HG03558 (cell line): ENCODE measurements around the gene WDR27.

Experiments
- ATAC-seq: cut with Tn5 transposase; IDR thresholded peaks from one replicate; pipeline ENCODE4 v1.9.1; 2021; ENCODE audit warnings: moderate number of reproducible peaks; ENCODE audit not compliant: unreplicated experiment; ENCODE audit errors: extremely low read depth

Gene WDR27

DNA sequence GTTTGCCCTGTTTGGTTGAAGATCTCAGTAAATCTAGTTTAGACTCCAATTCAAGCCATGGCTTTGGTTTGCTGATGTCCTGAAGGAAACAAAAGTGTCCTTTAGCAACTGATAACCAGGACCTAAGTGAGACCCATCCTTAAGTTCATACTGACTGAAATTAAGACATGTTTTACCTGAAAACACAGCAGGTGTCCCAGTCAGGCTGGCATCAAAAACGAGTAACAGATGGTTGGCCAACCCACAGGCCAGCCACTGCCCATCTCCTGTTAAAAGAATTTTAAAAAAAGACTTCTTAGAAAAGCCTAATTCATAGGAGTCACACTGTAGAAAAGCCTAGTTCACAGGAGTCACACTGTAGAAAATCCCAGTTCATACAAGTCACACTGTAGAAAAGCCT lies 58.3 kb downstream of the WDR27 start:
- no peak for ATAC-seq

DNA sequence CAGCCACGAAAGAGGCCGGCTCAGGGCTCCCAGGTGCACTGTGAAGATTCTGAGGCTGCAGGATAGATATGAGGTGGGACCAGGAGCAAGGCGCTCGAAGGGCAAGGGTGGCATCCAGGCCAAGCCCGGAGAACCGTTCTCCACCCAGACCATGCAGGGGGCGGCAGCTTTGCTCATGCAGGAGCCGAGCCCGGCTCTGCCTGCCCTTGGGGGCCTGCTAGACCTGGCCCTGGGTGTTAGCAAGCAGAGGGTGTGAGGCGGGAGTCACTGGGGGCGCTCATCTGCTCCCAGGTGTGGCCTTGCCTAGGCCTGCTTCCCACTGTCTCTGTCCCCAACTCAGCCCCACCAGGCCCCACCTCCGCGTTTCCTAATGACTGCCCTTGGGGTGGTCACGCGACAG lies 59.4 kb downstream of the WDR27 start:
- ATAC-seq = no peak

DNA sequence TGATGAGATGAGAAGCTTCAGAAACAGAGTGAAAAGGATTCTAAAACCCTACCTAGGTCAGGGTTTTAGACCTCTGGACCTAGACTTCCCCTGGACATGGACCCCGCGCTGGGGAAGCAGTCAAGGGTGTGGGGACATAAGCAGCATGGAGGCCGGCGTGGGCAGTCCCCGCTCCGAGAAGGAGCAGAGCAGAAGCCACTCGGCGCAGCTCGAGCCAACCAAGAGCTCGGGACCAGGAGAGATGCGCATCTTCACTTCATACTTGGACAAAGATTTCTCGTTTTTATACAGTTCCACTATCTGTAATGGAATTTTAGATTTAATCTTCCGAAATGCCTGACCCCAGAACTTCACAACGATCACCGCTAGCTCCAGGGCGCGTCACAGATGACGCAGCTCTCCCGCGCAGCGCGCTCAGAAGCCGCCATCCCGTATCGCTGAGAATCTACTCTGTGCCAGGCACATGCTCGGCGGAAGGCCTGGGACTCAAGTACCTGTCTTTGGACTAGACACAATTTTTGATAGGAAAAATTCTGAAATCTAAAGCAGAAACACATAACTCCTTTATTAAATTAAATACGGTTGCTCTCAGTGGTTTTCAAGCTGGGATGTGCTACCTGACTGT lies 60.3 kb downstream of the WDR27 start:
- no peak for ATAC-seq

DNA sequence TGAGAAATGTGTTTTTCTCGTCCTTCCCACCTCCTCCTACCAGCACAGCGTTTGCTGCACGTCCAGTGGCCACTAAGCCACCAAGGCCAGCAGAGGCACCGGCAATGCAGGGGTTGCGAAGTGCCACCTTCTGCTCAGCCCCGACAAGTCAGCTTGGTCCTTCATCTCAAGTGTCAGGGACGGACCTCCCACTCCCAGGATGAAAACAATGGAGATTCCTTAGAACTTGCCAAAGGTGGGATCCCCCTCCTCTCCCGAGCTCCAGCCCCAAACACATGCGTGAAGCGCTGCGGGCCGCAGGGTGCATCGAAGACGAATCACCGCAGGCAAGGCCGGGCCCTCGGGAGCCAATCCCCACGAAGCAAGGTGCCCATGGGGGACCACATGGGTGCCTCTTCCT lies 60.8 kb downstream of the WDR27 start:
- ATAC-seq = no peak

DNA sequence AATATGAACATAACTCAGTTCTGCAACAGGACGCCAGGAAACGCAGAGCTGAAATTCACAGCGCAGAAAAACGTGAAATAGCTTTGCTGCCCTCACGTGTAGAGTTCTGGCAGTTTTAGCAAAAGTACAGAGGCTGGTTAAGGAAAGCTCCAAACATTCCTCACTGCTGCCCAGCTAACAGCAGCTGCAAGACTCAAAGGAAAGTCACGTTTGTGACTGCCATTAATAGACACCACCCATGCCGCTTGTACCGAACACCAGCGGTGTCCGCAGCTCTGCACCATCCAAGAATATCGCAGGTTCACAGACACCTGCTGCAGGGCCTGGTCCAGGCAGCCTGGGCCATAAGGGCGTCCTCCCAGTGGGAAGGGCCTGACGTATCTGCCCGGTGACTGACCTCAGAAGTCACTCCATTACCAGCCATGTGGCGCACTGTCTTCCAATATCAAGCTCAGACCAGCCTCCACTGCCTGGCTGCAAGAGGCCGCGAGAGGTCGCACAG lies 61.4 kb downstream of the WDR27 start:
- ATAC-seq = no peak

DNA sequence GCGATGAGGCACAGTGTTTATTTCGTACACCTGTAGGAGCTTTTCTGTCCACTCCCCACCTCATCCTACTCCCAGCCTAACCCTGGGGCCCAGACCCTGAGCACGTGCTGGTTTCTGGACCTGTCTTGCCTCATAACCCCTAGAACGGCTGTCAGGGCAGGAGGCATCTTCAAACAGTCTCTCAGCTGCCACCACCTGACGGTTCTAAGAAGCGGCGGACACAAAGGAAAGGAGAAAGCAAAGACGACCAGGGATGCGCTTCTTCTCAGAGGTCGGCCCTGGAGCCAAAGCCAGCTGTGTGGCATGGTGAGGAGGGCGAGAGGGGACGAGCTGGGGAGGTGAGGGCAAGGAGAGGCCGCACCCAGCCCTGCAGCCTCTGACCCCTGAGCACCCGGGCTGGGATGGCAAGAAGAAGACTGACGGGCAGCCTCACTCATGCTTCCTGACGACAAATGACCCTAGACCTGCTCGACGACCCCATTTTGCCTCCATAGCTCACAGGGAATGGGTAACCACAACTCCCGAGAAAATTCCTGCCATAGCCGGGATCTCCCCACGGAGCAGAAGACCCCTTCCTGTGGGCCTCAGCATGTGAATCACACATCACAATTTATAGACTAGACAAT lies 62.1 kb downstream of the WDR27 start:
- no peak for ATAC-seq

DNA sequence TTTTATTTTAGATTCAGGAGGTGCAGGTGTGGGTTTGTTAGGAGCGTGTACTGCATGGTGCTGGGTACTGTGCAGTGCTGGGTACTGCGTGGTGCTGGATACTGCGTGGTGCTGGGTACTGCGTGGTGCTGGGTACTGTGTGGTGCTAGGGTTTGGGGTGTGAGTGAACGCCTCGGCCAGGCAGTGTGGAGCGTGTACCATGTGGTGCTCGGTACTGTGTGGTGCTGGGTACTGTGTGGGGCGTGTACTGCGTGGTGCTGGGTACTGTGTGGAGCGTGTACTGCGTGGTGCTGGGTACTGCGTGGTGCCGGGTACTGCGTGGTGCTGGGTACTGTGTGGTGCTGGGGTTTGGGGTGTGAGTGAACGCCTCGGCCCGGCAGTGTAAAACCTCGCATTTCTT lies 62.9 kb downstream of the WDR27 start:
- no peak for ATAC-seq

DNA sequence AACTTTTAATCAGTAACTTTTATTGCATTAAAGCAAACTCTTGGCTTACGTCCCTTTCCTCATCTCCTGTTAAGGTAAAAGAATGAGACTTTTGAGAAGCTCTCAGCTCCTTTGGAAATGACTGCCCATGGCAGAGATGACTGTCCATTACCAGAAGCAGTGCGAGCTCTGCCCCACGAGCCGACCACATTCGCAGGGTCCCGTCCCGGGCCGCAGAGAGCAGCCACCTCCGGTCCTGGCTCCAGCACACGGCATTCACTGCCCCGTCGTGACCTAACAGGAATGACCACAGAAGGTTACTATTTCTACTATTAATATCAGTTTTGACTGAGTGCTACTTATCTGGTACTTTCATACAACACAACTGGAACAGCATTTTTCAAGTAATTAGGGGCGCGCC lies 63.4 kb downstream of the WDR27 start:
- no peak for ATAC-seq

DNA sequence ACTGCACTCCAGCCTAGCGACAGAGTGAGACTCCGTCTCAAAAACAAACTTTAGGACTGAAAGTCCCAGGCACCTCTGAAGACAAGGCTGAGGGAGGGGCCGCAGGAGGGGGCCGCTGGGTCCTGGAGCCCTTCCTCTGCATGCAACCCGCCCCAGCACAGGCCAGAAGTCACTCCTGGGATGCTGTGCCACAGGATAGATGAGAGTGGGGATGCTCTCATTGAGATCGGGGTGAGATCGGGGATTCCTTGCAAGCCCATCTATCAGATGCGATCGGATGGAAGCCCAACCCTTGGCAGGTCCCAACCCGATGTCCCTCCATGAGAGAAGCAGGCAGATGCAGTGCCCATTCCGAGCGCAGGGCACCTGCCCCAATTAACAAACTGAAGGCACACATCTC lies 66.5 kb downstream of the WDR27 start:
- no peak for ATAC-seq

DNA sequence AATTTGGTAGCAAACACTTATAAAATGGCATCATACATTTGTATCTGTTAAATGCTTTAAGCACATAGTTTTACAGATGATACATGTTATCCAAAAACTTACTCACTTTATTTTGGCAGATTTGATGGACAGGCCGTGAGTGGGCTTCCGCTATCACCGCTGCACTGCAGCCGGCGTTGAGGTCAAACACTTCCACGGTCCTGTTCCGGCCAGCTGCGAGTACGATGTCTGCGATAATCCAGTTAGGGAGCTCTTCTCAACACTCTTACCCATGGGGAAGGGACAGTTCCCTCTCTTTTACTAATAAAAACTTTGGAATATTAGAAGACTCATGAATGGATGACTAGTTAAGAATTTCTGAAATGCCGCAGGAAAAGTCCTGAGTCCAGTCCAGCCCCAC lies 69.0 kb downstream of the WDR27 start:
- ATAC-seq = no peak

DNA sequence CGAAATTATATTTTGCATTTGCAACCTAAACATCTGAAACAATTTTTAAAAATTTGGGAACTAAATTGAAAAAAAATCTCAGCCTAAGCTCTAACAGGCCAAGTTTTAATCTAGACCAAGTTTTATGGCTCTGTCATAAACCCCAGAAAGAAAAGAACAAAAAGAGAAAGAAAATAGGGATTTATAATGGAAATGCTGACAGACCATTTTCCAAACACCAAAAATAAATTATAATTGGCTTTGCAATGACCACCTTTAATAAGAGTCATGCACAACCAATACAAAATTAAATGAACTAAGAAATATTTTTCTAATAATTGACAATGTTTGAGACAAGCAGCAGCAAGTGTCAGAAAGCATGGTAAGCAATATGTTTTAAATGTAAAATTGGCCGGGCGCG lies 72.6 kb downstream of the WDR27 start:
- ATAC-seq = no peak

DNA sequence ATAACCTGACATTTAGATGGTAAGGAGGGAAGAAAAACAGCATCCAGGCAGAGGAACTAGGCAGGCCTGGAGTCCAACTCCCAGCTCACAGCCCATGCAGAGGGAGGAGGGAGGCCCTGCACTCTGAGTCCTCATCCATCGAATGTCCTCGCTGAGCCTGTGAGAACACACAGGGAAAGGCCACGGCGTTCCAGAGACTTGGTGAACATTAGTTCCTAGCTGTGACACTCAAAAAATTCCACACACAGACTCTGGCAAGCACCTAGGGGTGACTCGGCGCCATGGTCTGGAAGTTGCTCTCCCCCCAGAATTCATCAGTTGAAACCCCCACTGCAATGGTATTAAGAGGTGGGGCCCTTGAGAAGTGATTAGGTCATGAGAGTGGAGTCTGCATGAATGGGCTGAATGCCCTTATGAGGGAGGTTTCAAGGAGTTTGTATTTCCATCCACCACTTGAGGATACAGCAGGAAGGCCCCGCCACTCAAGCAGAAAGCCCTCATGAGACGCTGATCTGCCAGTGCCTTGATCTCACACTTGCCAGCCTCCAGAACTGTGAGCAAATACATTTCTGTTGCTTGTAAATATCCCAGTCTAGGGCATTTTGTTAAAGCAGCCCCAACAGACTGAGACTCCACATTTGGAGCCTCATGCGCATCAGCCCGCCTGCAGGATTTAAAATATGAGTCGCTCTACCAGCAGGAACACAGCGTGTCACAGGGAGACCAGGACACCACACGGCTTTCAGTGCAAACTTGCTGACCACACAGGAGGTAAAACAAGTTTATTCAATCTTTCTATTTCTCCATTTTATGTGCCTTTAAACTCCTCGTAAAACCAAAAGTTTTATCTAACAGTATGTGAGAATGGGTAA lies 73.9 kb downstream of the WDR27 start:
- ATAC-seq = no peak

DNA sequence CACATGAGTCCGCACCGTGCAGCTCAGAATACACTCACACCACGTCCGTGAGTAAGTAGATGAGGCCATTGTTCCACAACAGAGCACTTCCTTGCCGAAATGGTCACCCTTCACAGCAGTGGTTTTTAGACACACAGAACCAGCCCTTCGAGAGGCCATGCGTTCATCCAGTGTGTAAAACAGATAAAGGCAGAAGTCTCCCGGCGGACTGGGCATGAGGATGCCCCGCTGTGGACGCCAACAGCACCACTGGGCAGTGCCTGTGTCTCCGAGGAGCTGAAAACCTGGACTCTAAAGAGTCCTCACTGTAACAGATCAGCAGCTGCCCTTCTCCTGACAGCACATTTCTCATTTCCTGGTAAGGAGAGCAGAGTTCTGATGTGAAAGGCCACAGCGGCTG lies 75.2 kb downstream of the WDR27 start:
- ATAC-seq = no peak

DNA sequence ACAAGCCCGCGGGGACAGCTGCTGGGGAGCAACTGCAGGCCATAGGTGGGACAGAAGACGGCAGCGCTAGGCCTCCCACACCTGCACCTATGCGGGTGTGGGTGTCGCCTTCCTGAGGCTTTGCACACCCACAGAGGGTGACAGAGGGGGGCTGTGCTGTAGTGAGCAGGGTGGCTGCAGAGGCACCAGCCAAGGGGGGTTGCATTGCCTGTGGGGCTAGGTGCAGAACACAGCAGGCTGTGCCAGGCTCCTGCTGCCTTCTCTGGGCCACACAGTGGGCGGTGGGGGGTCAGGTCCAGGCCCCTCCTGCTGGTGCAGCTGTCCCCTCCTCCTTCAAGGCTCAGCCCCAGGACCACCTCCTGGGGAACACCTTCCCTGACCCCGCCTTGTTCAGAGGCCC lies 75.7 kb downstream of the WDR27 start:
- ATAC-seq = no peak

DNA sequence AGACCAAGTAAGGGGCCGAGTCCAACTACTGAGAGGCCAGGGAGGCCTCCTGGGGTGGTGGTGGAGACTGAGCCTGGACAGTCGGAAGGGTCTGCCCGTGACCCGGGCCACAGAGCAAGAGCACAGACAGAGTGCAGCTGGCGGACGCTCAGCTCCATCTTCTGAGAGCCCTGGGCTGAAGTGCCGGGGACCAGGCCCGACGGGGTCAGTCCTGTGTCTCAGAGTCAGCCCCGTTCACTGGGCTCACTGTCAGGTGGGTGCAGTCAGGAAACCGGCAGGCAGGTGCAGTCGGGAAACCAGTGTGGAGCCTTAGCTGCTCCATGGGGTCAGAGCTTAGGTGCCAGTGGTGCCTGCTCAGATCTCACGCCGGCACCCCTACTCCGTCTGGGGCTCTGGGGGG lies 76.5 kb downstream of the WDR27 start:
- no peak for ATAC-seq

DNA sequence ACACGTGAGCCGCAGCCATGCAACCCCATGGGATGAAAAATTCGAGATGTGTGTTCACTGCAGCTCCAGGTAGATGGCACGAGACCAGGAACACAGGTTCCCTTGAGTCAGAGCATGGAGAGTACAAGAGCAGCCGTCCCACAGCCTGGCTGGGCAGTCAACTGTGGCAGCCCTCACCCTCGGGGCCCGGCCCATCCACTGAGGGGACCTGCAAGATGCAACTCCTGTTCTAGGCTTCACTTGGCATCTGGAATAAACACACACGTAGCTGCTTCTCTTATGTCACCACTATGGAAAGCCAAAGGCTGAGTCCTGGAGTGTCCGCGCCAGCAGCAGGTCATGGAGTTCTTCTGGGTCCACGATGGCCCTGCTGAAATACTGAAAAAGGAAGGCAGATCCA lies 77.0 kb downstream of the WDR27 start:
- no peak for ATAC-seq

DNA sequence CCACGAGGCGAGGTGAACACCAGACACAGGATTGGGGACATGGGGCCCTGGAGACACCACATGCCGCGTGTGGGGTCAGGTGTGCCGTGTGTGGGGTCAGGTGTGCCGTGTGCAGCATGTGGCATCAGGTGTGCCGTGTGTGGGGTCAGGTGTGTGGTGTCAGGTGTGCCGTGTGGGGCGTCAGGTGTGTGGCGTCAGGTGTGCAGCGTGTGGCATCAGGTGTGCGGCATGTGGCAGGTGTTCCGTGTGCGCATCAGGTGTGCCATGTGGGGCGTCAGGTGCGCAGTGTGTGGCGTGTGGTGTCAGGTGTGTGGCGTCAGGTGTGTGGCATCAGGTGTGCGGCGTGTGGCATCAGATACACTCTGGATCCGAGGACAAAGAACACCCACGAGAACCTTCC lies 77.9 kb downstream of the WDR27 start:
- ATAC-seq = no peak

DNA sequence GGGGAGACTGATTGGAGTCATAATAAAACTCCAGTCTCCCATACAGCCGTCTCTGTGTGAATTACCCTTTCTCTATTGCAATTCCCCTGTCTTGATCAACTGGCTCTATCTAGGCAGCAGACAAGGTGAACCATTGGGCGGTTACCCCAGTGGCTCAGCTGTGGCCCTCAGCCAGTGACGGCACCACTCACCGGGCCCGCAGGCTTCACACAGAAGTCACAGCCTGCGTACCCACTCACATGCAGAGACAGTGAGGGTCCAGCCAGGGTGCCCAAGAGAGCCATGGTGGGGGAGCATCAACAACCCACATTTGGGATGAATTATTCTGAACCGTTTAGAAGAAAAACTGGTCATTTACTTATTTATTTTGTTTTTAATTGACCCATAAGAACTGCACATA lies 78.5 kb downstream of the WDR27 start:
- ATAC-seq = no peak

DNA sequence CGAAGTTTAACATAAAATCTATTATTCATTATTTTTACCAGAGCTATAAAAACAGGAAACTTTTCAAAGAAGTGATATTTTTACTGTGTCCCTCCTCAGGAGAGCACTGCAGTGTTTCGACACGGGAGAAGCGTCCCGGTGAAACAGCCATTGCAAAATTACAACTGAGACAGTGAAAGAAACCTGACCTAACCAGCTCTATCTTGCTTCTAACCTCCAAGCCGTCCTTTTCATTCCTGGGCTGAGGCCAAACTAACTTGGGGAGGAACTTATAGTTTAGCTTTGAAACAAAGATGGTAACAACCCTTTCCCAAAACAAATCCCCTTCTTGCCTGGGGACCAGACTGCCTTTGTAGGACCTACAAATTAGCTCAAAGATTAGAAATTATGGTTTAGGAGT lies 79.2 kb downstream of the WDR27 start:
- ATAC-seq = no peak

DNA sequence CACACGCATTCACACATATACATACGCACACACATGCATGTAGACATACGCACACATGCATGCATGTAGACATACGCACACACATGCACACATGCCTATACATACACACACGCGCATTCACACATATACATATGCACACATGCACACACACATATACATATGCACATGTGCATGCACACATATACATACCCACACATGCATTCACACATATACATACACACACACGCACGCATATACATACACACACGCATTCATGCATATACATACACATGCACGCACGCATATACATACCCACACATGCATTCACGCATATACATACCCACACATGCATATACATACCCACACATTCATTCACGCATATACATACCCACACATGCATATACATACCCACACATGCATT lies 80.5 kb downstream of the WDR27 start:
- no peak for ATAC-seq
